Heart left ventricle (tissue), 16 donors: Measurements from ENCODE around the gene CTXN1. TPM values are rescaled to one million over a fixed set of nuclear protein-coding genes. Genes with fewer than 3 reads are reported as not detected.

Experiments
- ATAC-seq, 4 donors: fragments of 200-7000 bp; cut with Tn5 transposase; one replicate each; pipeline ENCODE4 v1.9.1; 2020 to 2022; ENCODE audit warnings: moderate library complexity in 4 of 4, mild to moderate bottlenecking in 3 of 4, moderate number of reproducible peaks in 1 of 4
- DNase-seq, 5 donors: peaks; one replicate each; pipeline ENCODE4 v3.0.0-alpha.2; 2020
- H3K27ac ChIP-seq, 12 donors: fragments of 200-600 bp; sonication (generic) in 4 of 12; one replicate each; pipeline versions ENCODE4 v1.5.0 to v1.8.0; 2016 to 2022; ENCODE audit warnings: mild to moderate bottlenecking in 2 of 12
- H3K27me3 ChIP-seq, 9 donors: fragments of 200-600 bp; sonication (generic) in 2 of 9; one replicate each; pipeline versions ENCODE4 v1.5.1 to v1.8.0; 2016 to 2022; ENCODE audit warnings: mild to moderate bottlenecking in 3 of 9
- H3K36me3 ChIP-seq, 9 donors: fragments of 200-600 bp; sonication (generic) in 2 of 9; one replicate each; pipeline versions ENCODE4 v1.5.0 to v1.8.0; 2018 to 2022; ENCODE audit warnings: mild to moderate bottlenecking in 2 of 9
- H3K4me1 ChIP-seq, 12 donors: fragments of 200-600 bp; sonication (generic) in 4 of 12; one replicate each; pipeline versions ENCODE4 v1.5.0 to v1.8.0; 2016 to 2022; ENCODE audit warnings: mild to moderate bottlenecking in 3 of 12
- H3K4me3 ChIP-seq, 12 donors: fragments of 200-600 bp; sonication (generic) in 4 of 12; one replicate each; pipeline versions ENCODE4 v1.5.0 to v1.8.0; 2017 to 2022; ENCODE audit warnings: mild to moderate bottlenecking in 9 of 12, moderate library complexity in 4 of 12
- H3K9me3 ChIP-seq, 12 donors: fragments of 200-600 bp; sonication (generic) in 4 of 12; one replicate each; pipeline versions ENCODE4 v1.5.0 to v1.8.0; 2016 to 2022; ENCODE audit warnings: mild to moderate bottlenecking in 1 of 12
- CTCF ChIP-seq, 12 donors: fragments of 200-600 bp; sonication (generic) in 4 of 12; IDR thresholded peaks; one replicate each; pipeline versions ENCODE4 v1.5.0 to v1.8.0; 2018 to 2022; ENCODE audit warnings: antibody characterized with exemption in 12 of 12, mild to moderate bottlenecking in 5 of 12
- POLR2A ChIP-seq, 2 donors: fragments of 450-650 bp; IDR thresholded peaks; one replicate each; pipeline ENCODE4 v1.6.1; 2017; ENCODE audit warnings: antibody characterized with exemption in 2 of 2, mild to moderate bottlenecking in 2 of 2, moderate library complexity in 2 of 2
- WGBS, 4 donors: extraction: QIAGEN DNeasy Blood & Tissue Kit in 2 of 4; methylation state at CpG; one replicate each; pipeline versions ENCODE4 v1.1.5 to v1.1.7; 2013 to 2018; 5-methylcytosine and 5-hydroxymethylcytosine counted together
- intact Hi-C, 10 donors: fragments of 100-400 bp; cut with DNase I; formaldehyde crosslinking; loops; one replicate each; pipeline versions ENCODE4 v1.11.1 to v1.14.2; 2022
- polyA plus RNA-seq, 2 donors: library from polyadenylated mRNA; stranded (reverse); fragments of 200-250 nt; gene quantifications; one replicate each; pipeline ENCODE4 v1.2.3, GENCODE V29; 2013
- total RNA-seq, 9 donors: library from RNA; depleted of rRNA in 2 of 9; stranded (reverse); fragments of >200 nt in 2 of 9; fragmentation: NEBNext Ultra II Directional in 3 of 9; extraction: Animal tissue kit (Norgen Biotek cat#: 25700) in 3 of 9; gene quantifications; one replicate each; pipeline versions ENCODE4 v1.1.0 to v1.2.4, GENCODE V29; 2016 to 2023
- donor health status: ischemic (EF 13 %, LVEDD 7.1; RV severe dilation, severe dysfunction).
- donor health status: healthy with polysubstance abuse.
- donor health status: DM: no; HTN: yes; CAD: no.
- donor health status: DM: no; HTN: no; CAD: no.
- donor health status: ischemic (EF 25% LVEDD 6.9; RV normal size, moderate dysfunction).
- donor health status: ischemic (EF 25% LVEDD 5.7; RV mildly dilated, moderate dysfunction).
- donor health status: healthy.
- donor health status: DM: yes; HTN: yes; CAD: no.
- donor health status: ischemic (EF 35%, LVEDD 5.7; RV mildly dilated, moderate dysfunction).
- donor health status: nonischemic (EF 11% LVEDD 7.7; RV severe dilation, severe dysfunction).
- donor health status: DM: yes; HTN: yes; CAD: no.
- donor health status: PGD.
- donor health status: ischemic (EF 29% LVEDD 5.4; RV normal size, mild dysfunction).
- donor health status: nonischemic (EF 23%, LVEDD 6.1; RV moderate dilation, normal function).

The CTXN1 gene
- total and polyA plus RNA-seq, 11 donors = 0.21 to 3.3 (median 0.48) TPM; not detected in 3

DNA sequence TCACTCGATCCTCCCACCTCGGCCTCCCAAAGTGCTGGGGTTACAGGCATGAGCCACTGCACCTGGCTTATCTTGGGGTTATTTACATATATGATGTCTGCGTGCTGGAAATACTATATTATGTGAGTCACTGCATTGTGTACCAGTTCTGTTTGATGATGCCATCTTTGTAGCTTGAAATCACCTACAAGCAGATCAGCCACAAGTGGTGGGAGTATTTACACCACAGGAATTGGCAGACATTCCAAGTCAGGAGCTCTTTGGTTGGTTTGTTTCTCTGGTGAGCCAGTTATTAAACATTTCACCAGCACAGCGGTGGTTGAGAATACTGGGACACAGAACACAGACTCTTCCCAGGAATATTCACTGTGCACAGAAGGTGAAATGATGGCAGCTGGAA is 22.0 kb upstream of the CTXN1 start:
- H3K27ac ChIP-seq = no peak overlapping the region
- TF ChIP-seq CTCF (IDR thresholded peaks at IDR 0.05) (no peak), POLR2A (IDR thresholded peaks at IDR 0.05) (no peak)
- H3K36me3 ChIP-seq = no peaks in the 10 kb centered on the region
- 91 to 100% (median 96%) methylated on average over 4 of the region's 4 CpGs for WGBS, 4 donors
- peak in 1 of 5 donors; percentile 20 for DNase-seq
- ATAC-seq = no peak
- no peak overlapping the region for H3K4me3 ChIP-seq
- no peaks in the 10 kb centered on the region for H3K27me3 ChIP-seq
- no peaks in the 10 kb centered on the region for H3K9me3 ChIP-seq
- intact Hi-C loops = loop anchor here in 5 of 10 donors (5.0 to 10.0 kb wide), 2 partner anchors 207 to 309 kb away; no protein-coding TSS in a partner anchor
- peaks cover 0 to 13% (median 8%) of the 10 kb centered on the region in 12 donors for H3K4me1 ChIP-seq

- Histone ChIP-seq H3K36me3 (peaks cover 0 to 22% (median 17%) of the 10 kb centered on the region in 9 donors), H3K4me1 (peaks cover 0 to 25% (median 15%) of the 10 kb centered on the region in 12 donors), H3K27me3 (no peaks in the 10 kb centered on the region), H3K9me3 (no peaks in the 10 kb centered on the region), H3K4me3 (peak overlapping the region; percentile 26 to 100 (median 80)), H3K27ac (peak overlapping the region in 11 of 12 donors; percentile 78 to 99 (median 94))
- TF ChIP-seq POLR2A (IDR thresholded peaks at IDR 0.05) (no peak), CTCF (IDR thresholded peaks at IDR 0.05) (peak; percentile 78 to 95 (median 88))
- WGBS, 4 donors = 27 to 32% (median 29%) methylated on average over 17 to 18 of the region's 18 CpGs
- intact Hi-C loops = loop anchor here (1.0 to 10.0 kb wide), 10 partner anchors 57 to 309 kb away; no protein-coding TSS in a partner anchor
- peak; percentile 45 to 70 (median 65) for ATAC-seq
- peak; percentile 84 to 92 (median 88) for DNase-seq
Observed at GRCh38 chr19:7944177-7944761, 18.3 kb upstream of the CTXN1 start.

DNA sequence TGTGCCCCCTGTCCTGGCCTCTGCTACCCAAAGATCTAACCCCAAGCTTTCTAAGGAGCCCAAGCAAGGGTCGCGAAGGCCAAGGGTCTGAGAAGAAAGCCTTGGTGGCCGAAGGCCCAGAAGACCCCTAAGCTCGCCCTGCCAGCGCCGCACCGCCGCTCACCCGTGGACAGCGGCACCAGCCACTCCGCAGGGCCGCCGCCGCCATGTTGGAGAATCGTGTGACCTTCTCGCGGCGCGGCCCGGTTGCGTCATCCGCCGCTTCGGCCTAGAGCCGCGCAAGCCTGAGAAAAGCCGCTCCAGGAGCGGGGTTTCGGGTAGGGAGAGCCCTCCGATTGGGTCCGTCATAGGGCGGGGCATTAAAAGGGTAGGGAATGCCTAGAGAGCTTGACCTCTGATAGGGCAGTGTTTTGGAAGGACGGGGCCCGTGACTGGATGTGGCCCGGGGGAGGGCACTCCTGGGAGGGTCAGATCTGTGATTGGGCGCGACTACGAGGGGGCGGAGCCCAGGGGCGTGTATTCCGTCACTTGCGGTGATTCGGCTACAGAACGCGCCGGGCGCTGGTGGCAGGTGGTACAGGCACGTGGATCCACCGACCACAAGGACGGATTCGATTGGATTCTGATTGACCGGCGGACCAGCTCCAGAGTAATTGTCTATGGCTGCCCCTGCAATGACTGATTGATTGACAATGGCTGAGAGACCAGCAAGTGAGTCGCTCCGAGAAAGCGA is 17.7 kb upstream of the CTXN1 start, which contains the start of gene TIMM44:
Gene TIMM44 (minus strand): TSS at position 223 of the 733 bp plus-strand sequence. CDS start 15 bp downstream, at position 208.
- intact Hi-C loops = loop anchor here (1.0 to 10.0 kb wide), 12 partner anchors 40 to 310 kb away; partner anchors contain the start of genes ELAVL1 (in 1 of the 10) and MAP2K7 (in 1 of the 10)
- Histone ChIP-seq H3K27ac (peak within 1 kb of the TSS; percentile 83 to 99 (median 94)), H3K9me3 (no peaks in the 10 kb centered on the region), H3K27me3 (no peaks in the 10 kb centered on the region), H3K4me1 (peaks cover 0 to 25% (median 15%) of the 10 kb centered on the region in 12 donors), H3K36me3 (peaks cover 0 to 27% (median 23%) of the 10 kb centered on the region in 9 donors), H3K4me3 (peak within 1 kb of the TSS; percentile 52 to 100 (median 86))
- DNase-seq = peak; percentile 99 to 100 (median 100)
- TF ChIP-seq POLR2A (IDR thresholded peaks at IDR 0.05) = peak in 1 of 2 donors; percentile 85
- peak in 1 of 12 donors; percentile 8 for TF ChIP-seq CTCF (IDR thresholded peaks at IDR 0.05)
- peak; percentile 98 to 100 (median 99) for ATAC-seq
- 0% methylated on average over 41 to 56 of the region's 56 CpGs for WGBS, 4 donors
